Measurements from ENCODE around the gene DUSP28. TPM values are rescaled to one million over a fixed set of nuclear protein-coding genes. Genes with fewer than 3 reads are reported as not detected.
A peak's percentile ranks its signal among the peaks of the same experiment; 100 is the strongest.

Gene DUSP28
- total RNA-seq, 1 donor: 4.7 TPM

DNA sequence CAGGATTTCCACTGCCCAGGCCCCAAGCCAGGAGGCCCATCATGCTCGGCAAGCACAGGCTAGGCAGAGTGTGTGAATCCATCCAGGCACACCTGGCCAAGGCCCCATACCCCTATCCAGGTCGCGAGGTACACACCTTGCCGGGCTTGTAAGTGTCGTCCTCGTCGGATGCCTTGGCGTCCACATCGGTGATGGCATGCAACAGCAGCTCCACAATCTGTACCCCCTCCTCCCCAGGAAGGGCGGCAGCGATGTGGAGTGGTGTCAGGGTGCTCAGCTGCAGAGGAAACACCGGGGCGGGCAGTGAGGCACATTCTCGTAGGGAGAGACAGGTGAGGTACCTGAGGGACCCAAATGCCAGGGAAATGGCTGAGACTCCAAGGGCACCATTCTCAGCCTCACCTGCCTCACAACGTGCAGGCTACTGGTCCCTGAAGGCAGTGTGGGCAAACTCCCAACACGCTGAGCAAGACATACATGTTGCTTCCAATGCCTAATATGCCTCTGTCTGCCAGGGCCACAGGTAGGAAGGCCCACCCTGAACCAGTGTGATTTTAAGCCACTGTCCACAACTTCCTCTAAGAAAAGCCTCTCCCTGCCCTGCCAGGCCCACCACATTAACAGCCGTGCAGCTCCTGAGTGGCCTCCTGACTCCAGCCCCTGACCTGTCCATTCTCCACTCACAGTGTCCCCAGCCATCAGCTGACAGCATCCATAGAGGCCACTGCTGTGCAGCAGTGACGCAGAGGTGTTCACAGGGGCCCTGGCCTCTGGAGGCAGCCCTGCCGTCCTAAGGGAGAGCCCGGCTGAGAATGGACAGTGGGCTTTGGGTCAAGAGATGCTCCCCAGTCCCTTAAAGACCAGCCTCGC lies 47.3 kb upstream of the DUSP28 start:
- no peaks in the 10 kb centered on the region for H3K79me2 ChIP-seq (ENCODE audit: insufficient read depth, low read length)
- peaks cover 2% of the 10 kb centered on the region for H4K20me1 ChIP-seq (ENCODE audit: insufficient read depth, low read length)
- no peaks in the 10 kb centered on the region for H3K27me3 ChIP-seq (ENCODE audit: insufficient read depth, low read length)
- TF ChIP-seq, protein P1, sequence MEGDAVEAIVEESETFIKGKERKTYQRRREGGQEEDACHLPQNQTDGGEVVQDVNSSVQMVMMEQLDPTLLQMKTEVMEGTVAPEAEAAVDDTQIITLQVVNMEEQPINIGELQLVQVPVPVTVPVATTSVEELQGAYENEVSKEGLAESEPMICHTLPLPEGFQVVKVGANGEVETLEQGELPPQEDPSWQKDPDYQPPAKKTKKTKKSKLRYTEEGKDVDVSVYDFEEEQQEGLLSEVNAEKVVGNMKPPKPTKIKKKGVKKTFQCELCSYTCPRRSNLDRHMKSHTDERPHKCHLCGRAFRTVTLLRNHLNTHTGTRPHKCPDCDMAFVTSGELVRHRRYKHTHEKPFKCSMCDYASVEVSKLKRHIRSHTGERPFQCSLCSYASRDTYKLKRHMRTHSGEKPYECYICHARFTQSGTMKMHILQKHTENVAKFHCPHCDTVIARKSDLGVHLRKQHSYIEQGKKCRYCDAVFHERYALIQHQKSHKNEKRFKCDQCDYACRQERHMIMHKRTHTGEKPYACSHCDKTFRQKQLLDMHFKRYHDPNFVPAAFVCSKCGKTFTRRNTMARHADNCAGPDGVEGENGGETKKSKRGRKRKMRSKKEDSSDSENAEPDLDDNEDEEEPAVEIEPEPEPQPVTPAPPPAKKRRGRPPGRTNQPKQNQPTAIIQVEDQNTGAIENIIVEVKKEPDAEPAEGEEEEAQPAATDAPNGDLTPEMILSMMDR (IDR thresholded peaks at IDR 0.05; ENCODE audit: extremely low read depth, low read depth, low read length): no peak
- peaks cover 5% of the 10 kb centered on the region for H3K4me1 ChIP-seq (ENCODE audit: insufficient read depth, low read length)
- no peak overlapping the region for H3K4me3 ChIP-seq (ENCODE audit: insufficient read depth, low read length)
- no peaks in the 10 kb centered on the region for H3K9me3 ChIP-seq (ENCODE audit: low read depth, low read length)
- H3K36me3 ChIP-seq (ENCODE audit: insufficient read depth, low read length): no peaks in the 10 kb centered on the region
- no peak overlapping the region for H3K4me2 ChIP-seq (ENCODE audit: insufficient read depth, low read length)
- no peak overlapping the region for H3K27ac ChIP-seq (ENCODE audit: low read depth, low read length)
- peak; percentile 37 for DNase-seq (ENCODE audit: insufficient read length, low spot score, missing footprints)
- H2AFZ ChIP-seq (ENCODE audit: low read length): no peak overlapping the region

DNA sequence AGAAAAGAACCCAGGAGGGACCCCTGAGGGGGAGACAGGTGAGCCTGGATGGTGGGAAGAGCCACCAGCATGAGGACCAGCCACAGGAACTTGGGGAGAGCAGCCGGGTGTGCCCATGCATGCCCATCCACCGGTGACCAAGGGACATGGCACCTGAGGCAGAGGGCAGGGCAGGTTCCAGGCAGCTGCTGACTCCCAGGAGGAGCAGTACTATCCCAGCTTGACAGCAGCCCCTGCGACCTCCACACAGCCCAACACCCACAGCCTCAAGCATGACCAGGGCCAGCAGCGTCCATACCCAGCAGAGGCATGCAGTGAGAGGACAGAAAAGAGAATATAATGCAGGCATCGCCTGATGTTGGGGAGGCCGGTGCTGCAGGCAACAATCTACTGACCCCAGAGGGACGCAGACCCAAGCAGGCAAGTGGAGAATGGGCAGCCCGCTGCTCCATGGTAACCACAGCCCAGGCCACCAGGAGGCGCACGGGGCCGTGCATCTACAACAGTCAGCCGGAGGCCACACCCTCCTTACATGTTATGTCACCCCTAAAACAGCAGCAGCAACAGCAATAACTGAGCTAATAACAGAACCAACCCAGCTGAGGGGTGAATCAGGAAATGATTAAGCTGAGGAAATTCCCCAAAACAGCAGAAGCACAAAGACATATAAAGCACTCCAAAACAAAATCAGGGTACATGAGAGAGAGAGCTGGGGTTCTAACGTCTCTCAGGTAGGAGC lies 46.4 kb upstream of the DUSP28 start:
- H3K27me3 ChIP-seq (ENCODE audit: insufficient read depth, low read length): no peaks in the 10 kb centered on the region
- peaks cover 5% of the 10 kb centered on the region for H3K4me1 ChIP-seq (ENCODE audit: insufficient read depth, low read length)
- H3K4me3 ChIP-seq (ENCODE audit: insufficient read depth, low read length): no peak overlapping the region
- no peaks in the 10 kb centered on the region for H3K9me3 ChIP-seq (ENCODE audit: low read depth, low read length)
- H3K36me3 ChIP-seq (ENCODE audit: insufficient read depth, low read length): no peaks in the 10 kb centered on the region
- DNase-seq (ENCODE audit: insufficient read length, low spot score, missing footprints): peak; percentile 98
- no peak overlapping the region for H3K4me2 ChIP-seq (ENCODE audit: insufficient read depth, low read length)
- H3K27ac ChIP-seq (ENCODE audit: low read depth, low read length): no peak overlapping the region
- TF ChIP-seq, protein P1 (IDR thresholded peaks at IDR 0.05; ENCODE audit: extremely low read depth, low read depth, low read length): peak; percentile 91
- peak overlapping the region; percentile 35 for H2AFZ ChIP-seq (ENCODE audit: low read length)
- H4K20me1 ChIP-seq (ENCODE audit: insufficient read depth, low read length): peaks cover 2% of the 10 kb centered on the region
- H3K79me2 ChIP-seq (ENCODE audit: insufficient read depth, low read length): no peaks in the 10 kb centered on the region

DNA sequence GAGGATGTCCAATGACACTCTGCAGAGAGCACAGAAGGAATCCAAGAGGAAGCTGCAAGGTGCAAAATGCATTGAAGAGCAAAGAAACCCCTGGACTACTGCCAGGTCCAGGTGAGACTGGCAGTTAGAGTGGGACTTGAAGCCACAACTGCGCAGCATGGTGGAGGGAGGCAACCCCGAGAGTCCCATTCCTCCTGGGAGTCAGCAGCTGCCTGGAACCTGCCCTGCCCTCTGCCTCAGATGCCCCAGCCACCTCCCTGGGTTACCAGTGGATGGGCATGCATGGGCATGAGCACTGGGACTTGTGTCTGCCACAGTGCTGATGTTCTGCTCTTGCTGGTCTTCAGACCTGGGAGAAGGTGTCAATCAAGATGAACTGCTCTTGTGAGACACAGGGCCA lies 45.5 kb upstream of the DUSP28 start:
- Histone ChIP-seq H3K36me3 (ENCODE audit: insufficient read depth, low read length) (no peaks in the 10 kb centered on the region), H3K4me1 (ENCODE audit: insufficient read depth, low read length) (peaks cover 7% of the 10 kb centered on the region)
- TF ChIP-seq, protein P1 (IDR thresholded peaks at IDR 0.05; ENCODE audit: extremely low read depth, low read depth, low read length): no peak

DNA sequence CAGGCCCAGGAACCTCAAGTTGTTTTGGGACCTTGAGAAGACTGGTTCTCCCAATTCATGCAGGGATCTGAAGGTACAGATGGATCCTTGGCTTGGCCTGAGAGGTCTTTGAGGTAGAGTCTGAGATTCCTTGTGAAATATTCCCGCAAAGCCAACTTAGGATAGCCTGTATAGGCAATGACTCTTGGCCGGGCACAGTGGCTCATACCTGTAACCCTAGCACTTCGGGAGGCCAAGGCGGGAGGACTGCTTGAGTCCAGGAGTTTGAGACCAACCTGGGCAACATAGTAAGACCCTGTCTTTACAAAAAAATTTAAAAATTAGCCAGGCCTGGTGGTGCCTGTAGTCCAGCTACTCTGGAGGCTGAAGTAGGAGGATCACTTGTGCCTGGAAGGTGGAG lies 42.8 kb upstream of the DUSP28 start:
- no peak overlapping the region for H3K4me2 ChIP-seq (ENCODE audit: insufficient read depth, low read length)
- H4K20me1 ChIP-seq (ENCODE audit: insufficient read depth, low read length): peaks cover 2% of the 10 kb centered on the region
- H2AFZ ChIP-seq (ENCODE audit: low read length): no peak overlapping the region
- no peak overlapping the region for H3K27ac ChIP-seq (ENCODE audit: low read depth, low read length)
- no peaks in the 10 kb centered on the region for H3K79me2 ChIP-seq (ENCODE audit: insufficient read depth, low read length)
- H3K4me3 ChIP-seq (ENCODE audit: insufficient read depth, low read length): no peak overlapping the region
- TF ChIP-seq, protein P1 (IDR thresholded peaks at IDR 0.05; ENCODE audit: extremely low read depth, low read depth, low read length): no peak
- no peaks in the 10 kb centered on the region for H3K36me3 ChIP-seq (ENCODE audit: insufficient read depth, low read length)
- H3K9me3 ChIP-seq (ENCODE audit: low read depth, low read length): peaks cover under 1% of the 10 kb centered on the region
- H3K27me3 ChIP-seq (ENCODE audit: insufficient read depth, low read length): peaks cover 7% of the 10 kb centered on the region
- H3K4me1 ChIP-seq (ENCODE audit: insufficient read depth, low read length): peaks cover 12% of the 10 kb centered on the region
- DNase-seq (ENCODE audit: insufficient read length, low spot score, missing footprints): no peak

More for the DNA sequence above, 45.5 kb upstream of the DUSP28 start:
- Histone ChIP-seq H3K27me3 (ENCODE audit: insufficient read depth, low read length) (no peaks in the 10 kb centered on the region), H3K79me2 (ENCODE audit: insufficient read depth, low read length) (no peaks in the 10 kb centered on the region), H2AFZ (ENCODE audit: low read length) (no peak overlapping the region), H4K20me1 (ENCODE audit: insufficient read depth, low read length) (peaks cover 2% of the 10 kb centered on the region), H3K27ac (ENCODE audit: low read depth, low read length) (no peak overlapping the region), H3K4me2 (ENCODE audit: insufficient read depth, low read length) (no peak overlapping the region), H3K9me3 (ENCODE audit: low read depth, low read length) (no peaks in the 10 kb centered on the region), H3K4me3 (ENCODE audit: insufficient read depth, low read length) (no peak overlapping the region)
- DNase-seq (ENCODE audit: insufficient read length, low spot score, missing footprints): peak; percentile 5
